Spleen (tissue), 7 donors: ENCODE results near the gene RASSF7.

Experiments used
- POLR2A ChIP-seq, 3 donors: fragments of 450-650 bp; IDR thresholded peaks; one replicate each; pipeline ENCODE4 v1.5.1; 2017; ENCODE audit warnings: antibody characterized with exemption in 3 of 3, mild to moderate bottlenecking in 1 of 3
- TF ChIP-seq, protein P1 (sequence below), 11 experiments: fragments of 200-600 bp in 7 of 11; fragments of 450-650 bp in 4 of 11; sonication (generic) in 4 of 11; IDR thresholded peaks in 8 of 11; conservative IDR thresholded peaks in 3 of 11; 1 replicate in 7 of 11; 2 replicates in 4 of 11; pipeline versions ENCODE4 v1.4.0 to v1.8.0; 2016 to 2021; ENCODE audit warnings: antibody characterized with exemption in 11 of 11, inconsistent platforms in 4 of 11, mild to moderate bottlenecking in 1 of 11
- donor health status: DM: no; HTN: no; CAD: no; lungs with moderate emphysema.
- donor health status: DM: no; HTN: no; CAD: no.
- donor health status: DM: no; HTN: no; CAD: no.

DNA sequence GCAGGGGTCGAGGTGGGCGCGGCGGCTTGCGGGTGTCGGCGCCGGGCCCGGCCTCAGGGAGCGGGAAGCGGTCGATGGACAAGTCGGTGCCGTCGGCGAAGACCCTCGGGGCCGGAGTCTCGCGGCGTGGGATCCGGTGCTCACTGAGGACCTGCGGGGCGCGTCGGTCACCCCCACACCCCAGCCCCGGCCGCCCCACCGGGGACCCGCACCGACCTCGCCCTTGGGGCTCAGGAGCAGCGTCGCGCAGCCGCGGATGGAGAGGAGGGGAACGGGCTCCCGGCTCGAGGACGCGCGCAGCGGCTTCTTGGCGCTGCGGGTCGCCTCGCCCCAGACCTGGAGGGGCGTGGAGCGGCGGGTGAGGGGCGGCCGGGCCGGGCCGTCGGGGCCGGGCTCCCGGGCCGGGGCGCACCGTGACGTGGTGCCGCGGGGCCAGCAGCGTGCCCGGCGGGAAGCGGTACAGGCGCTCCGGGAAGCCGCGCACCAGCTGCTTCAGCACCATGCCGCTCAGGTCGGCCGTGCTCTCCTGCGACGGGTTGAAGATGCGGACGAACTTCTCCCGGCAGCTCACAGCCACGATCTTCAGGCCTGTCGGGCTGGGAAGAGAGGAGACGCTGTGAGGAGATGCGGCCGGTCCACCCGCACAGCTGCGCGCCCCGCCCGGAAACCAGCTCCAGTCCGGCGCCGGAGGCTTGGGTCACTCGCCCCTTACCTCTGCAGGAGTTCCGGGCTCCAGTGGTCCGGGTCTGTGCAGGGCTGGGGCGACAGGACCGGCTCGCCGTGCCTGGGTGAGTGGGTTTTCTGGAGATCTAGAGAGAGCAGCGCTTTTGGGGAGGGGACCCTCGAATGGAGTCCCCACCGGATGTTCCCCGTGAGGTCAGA, 4.7 kb upstream of the RASSF7 start:
- TF ChIP-seq POLR2A (IDR thresholded peaks at IDR 0.05) = no peak
- TF ChIP-seq, protein P1, sequence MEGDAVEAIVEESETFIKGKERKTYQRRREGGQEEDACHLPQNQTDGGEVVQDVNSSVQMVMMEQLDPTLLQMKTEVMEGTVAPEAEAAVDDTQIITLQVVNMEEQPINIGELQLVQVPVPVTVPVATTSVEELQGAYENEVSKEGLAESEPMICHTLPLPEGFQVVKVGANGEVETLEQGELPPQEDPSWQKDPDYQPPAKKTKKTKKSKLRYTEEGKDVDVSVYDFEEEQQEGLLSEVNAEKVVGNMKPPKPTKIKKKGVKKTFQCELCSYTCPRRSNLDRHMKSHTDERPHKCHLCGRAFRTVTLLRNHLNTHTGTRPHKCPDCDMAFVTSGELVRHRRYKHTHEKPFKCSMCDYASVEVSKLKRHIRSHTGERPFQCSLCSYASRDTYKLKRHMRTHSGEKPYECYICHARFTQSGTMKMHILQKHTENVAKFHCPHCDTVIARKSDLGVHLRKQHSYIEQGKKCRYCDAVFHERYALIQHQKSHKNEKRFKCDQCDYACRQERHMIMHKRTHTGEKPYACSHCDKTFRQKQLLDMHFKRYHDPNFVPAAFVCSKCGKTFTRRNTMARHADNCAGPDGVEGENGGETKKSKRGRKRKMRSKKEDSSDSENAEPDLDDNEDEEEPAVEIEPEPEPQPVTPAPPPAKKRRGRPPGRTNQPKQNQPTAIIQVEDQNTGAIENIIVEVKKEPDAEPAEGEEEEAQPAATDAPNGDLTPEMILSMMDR (IDR thresholded peaks at IDR 0.05 in 8 of 11, conservative IDR thresholded peaks at IDR 0.05 in 3 of 11) = no peak
